ENCODE measurements around the gene GM2A.

Gene GM2A

DNA sequence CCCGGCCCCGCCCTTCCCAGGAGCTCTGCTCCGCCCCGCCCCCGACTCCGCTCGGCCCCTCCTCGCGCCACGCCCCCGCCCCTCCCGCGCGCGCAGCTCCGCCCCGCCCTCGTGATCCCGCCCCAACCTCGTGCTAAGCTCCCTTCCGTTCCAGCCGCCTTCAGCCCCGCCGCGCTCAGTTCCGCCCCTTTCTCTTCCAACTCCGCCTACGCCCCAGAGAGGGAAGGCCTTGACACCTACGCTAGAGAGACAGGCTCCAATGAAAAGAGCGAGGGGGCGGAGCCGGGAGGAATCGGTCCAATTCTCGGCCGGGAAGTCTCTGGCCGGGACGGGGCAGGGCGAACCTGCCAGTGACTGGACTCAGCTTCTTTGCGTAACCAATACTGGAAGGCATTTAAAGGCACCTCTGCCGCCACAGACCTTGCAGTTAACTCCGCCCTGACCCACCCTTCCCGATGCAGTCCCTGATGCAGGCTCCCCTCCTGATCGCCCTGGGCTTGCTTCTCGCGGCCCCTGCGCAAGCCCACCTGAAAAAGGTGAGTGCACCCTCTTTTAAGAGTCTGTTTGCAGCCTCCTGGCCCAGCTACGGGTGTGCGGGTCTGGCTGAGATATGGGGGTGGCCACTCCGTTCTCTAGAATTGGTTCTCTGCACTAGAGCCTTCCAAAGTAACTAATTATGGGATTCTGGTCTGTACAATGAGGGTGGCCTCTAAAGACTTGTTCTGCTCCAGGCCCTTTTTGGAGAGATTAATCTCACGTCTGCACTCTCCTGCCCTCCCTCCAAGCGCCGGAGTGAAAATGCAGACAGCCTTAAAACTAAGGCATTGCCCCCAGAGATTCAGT is at the start of gene GM2A:
Gene GM2A, plus strand, starts transcription at position 424 of the 843 bp plus-strand sequence. Its CDS starts 32 bp downstream, at position 456.
- H3K27me3 Mint-ChIP-seq (ENCODE audit: low read depth, poor library complexity) = peaks cover 18% of the 10 kb centered on the region
- H3K4me1 Mint-ChIP-seq = peaks cover 58% of the 10 kb centered on the region
- H3K9me3 Mint-ChIP-seq = no peaks in the 10 kb centered on the region

GRCh38 chr5:151204051-151204450 is 48.9 kb upstream of the GM2A start:
- DNase-seq = no peak
- Mint-ChIP-seq H3K36me3 (ENCODE audit: low read depth) (no peaks in the 10 kb centered on the region), H3K27ac (no peak overlapping the region), H3K4me3 (no peak overlapping the region), H3K4me1 (peaks cover 4% of the 10 kb centered on the region), H3K27me3 (ENCODE audit: low read depth, poor library complexity) (peaks cover 21% of the 10 kb centered on the region), H3K9me3 (no peaks in the 10 kb centered on the region)
- TF ChIP-seq CTCF (IDR thresholded peaks at IDR 0.05) = no peak

More for the DNA sequence above, at the start of gene GM2A:
- H3K36me3 Mint-ChIP-seq (ENCODE audit: low read depth) = no peaks in the 10 kb centered on the region
- H3K27ac Mint-ChIP-seq = peak within 1 kb of the TSS; percentile 91
- DNase-seq = peak; percentile 99
- H3K4me3 Mint-ChIP-seq = peak within 1 kb of the TSS; percentile 85
- no peak for TF ChIP-seq CTCF (IDR thresholded peaks at IDR 0.05)

DNA sequence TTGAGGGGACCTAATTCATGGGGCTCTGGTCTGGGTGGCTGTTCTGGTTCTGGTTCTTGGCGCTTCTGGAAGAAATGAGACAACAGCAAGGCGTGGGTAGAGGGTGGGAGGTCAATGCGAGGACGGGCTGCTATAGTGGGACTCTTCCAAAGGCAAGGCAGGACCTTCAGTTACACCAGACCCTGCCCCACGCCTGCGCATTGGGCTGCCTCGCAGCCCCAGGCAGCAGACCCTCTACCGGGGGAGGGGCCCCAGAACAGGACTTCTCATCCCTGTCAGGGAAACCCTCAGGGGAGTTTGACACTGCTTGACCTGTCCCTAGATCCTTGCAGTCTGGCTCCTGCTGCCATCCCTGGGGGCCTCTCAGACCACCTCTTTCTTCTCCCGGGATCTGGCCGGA is 47.6 kb upstream of the GM2A start:
- TF ChIP-seq CTCF (IDR thresholded peaks at IDR 0.05) = no peak
- H3K27ac Mint-ChIP-seq = no peak overlapping the region
- DNase-seq = no peak
- H3K9me3 Mint-ChIP-seq = no peaks in the 10 kb centered on the region
- H3K4me3 Mint-ChIP-seq = no peak overlapping the region
- H3K4me1 Mint-ChIP-seq = peaks cover 4% of the 10 kb centered on the region
- H3K27me3 Mint-ChIP-seq (ENCODE audit: low read depth, poor library complexity) = peaks cover 21% of the 10 kb centered on the region
- H3K36me3 Mint-ChIP-seq (ENCODE audit: low read depth) = no peaks in the 10 kb centered on the region

GRCh38 chr5:151208481-151208914 is 44.5 kb upstream of the GM2A start:
- DNase-seq = no peak
- TF ChIP-seq CTCF (IDR thresholded peaks at IDR 0.05) = no peak

DNA sequence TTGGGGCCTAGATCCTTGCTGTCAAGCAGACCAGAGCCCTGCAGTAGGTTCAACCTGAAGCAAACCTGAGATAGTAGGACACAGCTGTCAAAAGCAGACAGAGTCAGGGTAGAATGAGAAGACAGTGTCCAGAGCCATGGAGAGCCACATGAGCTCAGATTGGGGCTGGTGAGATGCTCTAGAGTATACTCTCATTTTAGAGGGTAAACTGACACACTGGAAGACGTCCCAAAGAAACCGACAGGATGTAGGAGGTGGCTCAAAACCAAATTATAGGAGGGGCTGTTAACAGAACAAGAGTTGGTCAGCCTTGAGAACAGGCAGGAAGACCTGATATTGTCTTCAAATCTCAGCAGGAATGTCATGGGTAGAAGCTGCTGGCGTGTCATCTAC is 40.6 kb upstream of the GM2A start:
- Mint-ChIP-seq H3K9me3 (no peaks in the 10 kb centered on the region), H3K27me3 (ENCODE audit: low read depth, poor library complexity) (peaks cover 9% of the 10 kb centered on the region), H3K36me3 (ENCODE audit: low read depth) (no peaks in the 10 kb centered on the region), H3K4me1 (peaks cover 28% of the 10 kb centered on the region), H3K27ac (peak overlapping the region; percentile 59), H3K4me3 (no peak overlapping the region)
- TF ChIP-seq CTCF (IDR thresholded peaks at IDR 0.05) = no peak
- no peak for DNase-seq

More at GRCh38 chr5:151208481-151208914, 44.5 kb upstream of the GM2A start:
- Mint-ChIP-seq H3K4me1 (peaks cover 10% of the 10 kb centered on the region), H3K27ac (no peak overlapping the region), H3K27me3 (ENCODE audit: low read depth, poor library complexity) (peaks cover 7% of the 10 kb centered on the region), H3K9me3 (no peaks in the 10 kb centered on the region), H3K4me3 (no peak overlapping the region), H3K36me3 (ENCODE audit: low read depth) (no peaks in the 10 kb centered on the region)
